IMR-90 (cell line): Measurements from ENCODE around the gene SLC27A1. TPM values are rescaled to one million over a fixed set of nuclear protein-coding genes. Genes with fewer than 3 reads are reported as not detected.
A peak's percentile ranks its signal among the peaks of the same experiment; 100 is the strongest.

ENCODE experiments used
- ATAC-seq: fragments of 200-7000 bp; cut with Tn5 transposase; 2 replicates; pipeline ENCODE4 v1.9.1; 2020; ENCODE audit warnings: low read depth, mild to moderate bottlenecking, moderate library complexity
- BruUV-seq: library from RNA; stranded (reverse); fragments of 400-500 nt; replicated peaks from 2 replicates; lab custom pipeline; 2021; lab: Mats Ljungman, UMichigan
- CTCF ChIA-PET: fragments of 300-600 bp; formaldehyde crosslinking; extraction: SDS; loops from one replicate; lab custom pipeline; 2021; ENCODE audit warnings: antibody characterized with exemption; lab: Yijun Ruan, JAX
- POLR2A ChIA-PET: fragments of 300-600 bp; sonication (Branson Sonifier 250); formaldehyde crosslinking; loops from one replicate; lab custom pipeline; 2022; ENCODE audit warnings: antibody characterized with exemption; ENCODE audit not compliant: unreplicated experiment; lab: Charles Lee
- DNase-seq: peaks from one replicate; pipeline ENCODE4 v3.0.0; 2013
- H2AFZ ChIP-seq: replicated peaks from 2 replicates; pipeline ENCODE3; 2013; ENCODE audit warnings: low read length, mild to moderate bottlenecking; ENCODE audit not compliant: poor library complexity
- H2AK5ac ChIP-seq: 2 replicates; pipeline ENCODE4 v1.6.1; 2013; ENCODE audit warnings: low read depth, low read length, inconsistent platforms
- H2AK9ac ChIP-seq: replicated peaks from 2 replicates; pipeline ENCODE3; 2013; ENCODE audit warnings: mild to moderate bottlenecking, low read depth, low read length, moderate library complexity; ENCODE audit not compliant: poor library complexity
- H2BK120ac ChIP-seq: 2 replicates; pipeline ENCODE4 v1.6.1; 2013; ENCODE audit warnings: low read depth, low read length, inconsistent platforms
- H2BK15ac ChIP-seq: 3 replicates; pipeline ENCODE4 v1.6.1; 2013; ENCODE audit warnings: low read depth, low read length, inconsistent platforms
- H2BK20ac ChIP-seq: 2 replicates; pipeline ENCODE4 v1.6.1; 2013; ENCODE audit warnings: low read depth, mild to moderate bottlenecking, inconsistent platforms, low read length, moderate library complexity
- H2BK5ac ChIP-seq: 2 replicates; pipeline ENCODE4 v1.6.1; 2013; ENCODE audit warnings: mild to moderate bottlenecking, low read depth, low read length, inconsistent platforms; ENCODE audit not compliant: poor library complexity, severe bottlenecking
- H3K14ac ChIP-seq: replicated peaks from 2 replicates; pipeline ENCODE4 v1.6.1; 2013; ENCODE audit warnings: low read depth, low read length, inconsistent platforms
- H3K18ac ChIP-seq: 2 replicates; pipeline ENCODE4 v1.6.1; 2013; ENCODE audit warnings: low read depth, low read length, control low read depth
- H3K23ac ChIP-seq: 2 replicates; pipeline ENCODE4 v1.6.1; 2013; ENCODE audit warnings: low read depth, low read length, inconsistent platforms
- H3K27ac ChIP-seq: 2 replicates; pipeline ENCODE4 v1.5.1; 2013; ENCODE audit warnings: mild to moderate bottlenecking, control low read depth, low read length; ENCODE audit not compliant: insufficient read depth
- H3K27me3 ChIP-seq: 2 replicates; pipeline ENCODE4 v1.6.1; 2013; ENCODE audit warnings: low read length; ENCODE audit not compliant: control insufficient read depth, insufficient read depth
- H3K36me3 ChIP-seq: 2 replicates; pipeline ENCODE4 v1.6.1; 2013; ENCODE audit warnings: low read length, mixed read lengths; ENCODE audit not compliant: control insufficient read depth, insufficient read depth
- H3K4ac ChIP-seq: 2 replicates; pipeline ENCODE4 v1.6.1; 2013; ENCODE audit warnings: low read depth, low read length, inconsistent platforms
- H3K4me1 ChIP-seq: 2 replicates; pipeline ENCODE4 v1.6.1; 2013; ENCODE audit warnings: low read length, mixed read lengths; ENCODE audit not compliant: control insufficient read depth, insufficient read depth
- H3K4me2 ChIP-seq: 2 replicates; pipeline ENCODE4 v1.6.1; 2013; ENCODE audit warnings: low read depth, mild to moderate bottlenecking, control low read depth, low read length, moderate library complexity
- H3K4me3 ChIP-seq: 2 replicates; pipeline ENCODE4 v1.5.1; 2013; ENCODE audit warnings: low read depth, mild to moderate bottlenecking, control low read depth, low read length, moderate library complexity; ENCODE audit not compliant: insufficient read depth
- H3K56ac ChIP-seq: 2 replicates; pipeline ENCODE4 v1.6.1; 2013; ENCODE audit warnings: low read length, inconsistent platforms; ENCODE audit not compliant: insufficient read depth; ENCODE audit errors: extremely low read depth
- H3K79me1 ChIP-seq, 2 experiments: 2 replicates each; pipeline ENCODE4 v1.6.1; 2013; ENCODE audit warnings: low read length in 2 of 2, inconsistent platforms in 1 of 2, low read depth in 1 of 2
- H3K9ac ChIP-seq: 2 replicates; pipeline ENCODE4 v1.6.1; 2013; ENCODE audit warnings: low read depth, low read length, control low read depth
- H3K9me1 ChIP-seq: 2 replicates; pipeline ENCODE4 v1.6.1; 2013; ENCODE audit warnings: low read length, inconsistent platforms; ENCODE audit not compliant: insufficient read depth
- H3K9me3 ChIP-seq: 2 replicates; pipeline ENCODE4 v1.6.1; 2013; ENCODE audit warnings: low read length; ENCODE audit not compliant: control insufficient read depth, insufficient read depth
- H4K20me1 ChIP-seq: 2 replicates; pipeline ENCODE4 v1.6.1; 2013; ENCODE audit warnings: low read length, inconsistent platforms; ENCODE audit not compliant: insufficient read depth
- H4K5ac ChIP-seq: 2 replicates; pipeline ENCODE4 v1.6.1; 2013; ENCODE audit warnings: mild to moderate bottlenecking, low read depth, low read length, control low read depth
- H4K8ac ChIP-seq, 2 experiments: 2 replicates each; pipeline ENCODE4 v1.6.1; 2013; ENCODE audit warnings: low read depth in 2 of 2, low read length in 2 of 2, control low read depth in 1 of 2, inconsistent platforms in 1 of 2
- H4K91ac ChIP-seq: 2 replicates; pipeline ENCODE4 v1.6.1; 2013; ENCODE audit warnings: low read depth, low read length, inconsistent platforms; ENCODE audit not compliant: insufficient read depth
- BHLHE40 ChIP-seq: fragments of 150-350 bp; IDR thresholded peaks from 2 replicates; pipeline ENCODE4 v1.6.1; 2016; ENCODE audit warnings: mild to moderate bottlenecking, low read depth, low read length
- CHD1 ChIP-seq: IDR thresholded peaks from 2 replicates; pipeline ENCODE4 v1.6.1; 2012; ENCODE audit warnings: low read depth, low read length, improper control_type of control experiment
- CTCF ChIP-seq: conservative IDR thresholded peaks from 2 replicates; pipeline ENCODE4 v1.5.1; 2012; ENCODE audit warnings: mild to moderate bottlenecking, low read depth, low read length, improper control_type of control experiment
- ELK1 ChIP-seq: fragments of 150-350 bp; IDR thresholded peaks from 2 replicates; pipeline ENCODE4 v1.6.1; 2016; ENCODE audit warnings: low read depth, mild to moderate bottlenecking, low read length, moderate library complexity, borderline replicate concordance
- FOS ChIP-seq: fragments of 150-350 bp; IDR thresholded peaks from 2 replicates; pipeline ENCODE4 v1.6.1; 2016; ENCODE audit warnings: low read depth, low read length
- MAFK ChIP-seq: IDR thresholded peaks from 2 replicates; pipeline ENCODE4 v1.6.1; 2012; ENCODE audit warnings: low read depth, low read length, improper control_type of control experiment
- MAZ ChIP-seq: IDR thresholded peaks from 2 replicates; pipeline ENCODE4 v1.6.1; 2012; ENCODE audit warnings: low read depth, mild to moderate bottlenecking, low read length, improper control_type of control experiment, moderate library complexity, borderline replicate concordance
- MXI1 ChIP-seq: IDR thresholded peaks from 2 replicates; pipeline ENCODE4 v1.6.1; 2012; ENCODE audit warnings: low read depth, mild to moderate bottlenecking, low read length, moderate library complexity, borderline replicate concordance
- NFE2L2 ChIP-seq: fragments of 150-350 bp; IDR thresholded peaks from 2 replicates; pipeline ENCODE4 v1.6.1; 2016; ENCODE audit warnings: low read depth, mild to moderate bottlenecking, low read length
- POLR2A ChIP-seq: IDR thresholded peaks from 2 replicates; pipeline ENCODE4 v1.6.1; 2012; ENCODE audit warnings: mild to moderate bottlenecking, low read depth, low read length
- RCOR1 ChIP-seq: IDR thresholded peaks from 2 replicates; pipeline ENCODE4 v1.6.1; 2012; ENCODE audit warnings: mild to moderate bottlenecking, low read length, improper control_type of control experiment; ENCODE audit not compliant: insufficient replicate concordance
- RFX5 ChIP-seq: IDR thresholded peaks from 2 replicates; pipeline ENCODE4 v1.8.0; 2012; ENCODE audit warnings: low read depth, mild to moderate bottlenecking, low read length, moderate library complexity
- SMC3 ChIP-seq: fragments of 150-350 bp; IDR thresholded peaks from 2 replicates; pipeline ENCODE4 v1.6.1; 2016; ENCODE audit warnings: low read depth, mild to moderate bottlenecking, antibody characterized with exemption, low read length, moderate library complexity
- USF2 ChIP-seq: fragments of 150-350 bp; IDR thresholded peaks from 2 replicates; pipeline ENCODE4 v1.6.1; 2017; ENCODE audit warnings: mild to moderate bottlenecking, antibody characterized with exemption, low read length, low read depth
- WGBS, 2 experiments: methylation state at CpG; one replicate each; pipeline versions ENCODE4 v1.1.5 to v1.1.7; 2013; ENCODE audit warnings: missing lambda C conversion rate in 2 of 2; ENCODE audit not compliant: insufficient read length in 1 of 2; ENCODE audit errors: extremely low coverage in 2 of 2; 5-methylcytosine and 5-hydroxymethylcytosine counted together
- dilution Hi-C: fragments of 300-500 bp; cut with HindIII; formaldehyde crosslinking; loops from one replicate; pipeline ENCODE4 v1.14.3; 2018; ENCODE audit warnings: low sequenced_read_pairs; ENCODE audit not compliant: unreplicated experiment
- in situ Hi-C: fragments of 300-500 bp; cut with MboI; formaldehyde crosslinking; loops from 3 replicates; pipeline ENCODE4 v1.14.3; 2019; ENCODE audit warnings: low sequenced_read_pairs, inconsistent platforms, mixed read lengths
- intact Hi-C: fragments of 100-400 bp; cut with micrococcal nuclease; formaldehyde crosslinking; loops from 2 replicates; pipeline ENCODE4 v1.10.0; 2022
- polyA plus RNA-seq, 3 experiments: library from polyadenylated mRNA; depleted of rRNA; stranded (reverse); fragments of >200 nt; gene quantifications; 2 replicates each; pipeline ENCODE4 v1.2.3, GENCODE V29; 2012; ENCODE audit warnings: low replicate concordance in 1 of 3
- total RNA-seq: library from RNA; depleted of rRNA; stranded (reverse); fragments of >200 nt; gene quantifications from 2 replicates; pipeline ENCODE4 v1.2.3, GENCODE V29; 2012

SLC27A1 gene
- total and polyA plus RNA-seq, 2 of the 4 experiments (the other 2 are of a cell fraction), result 4.8 to 12.9 TPM

GRCh38 chr19:17522988-17523872, 52.9 kb downstream of the SLC27A1 start:
- no peak overlapping the region for H3K4me2 ChIP-seq
- in situ Hi-C loops, result no loop called here
- H2BK20ac ChIP-seq, result no peak overlapping the region
- peaks cover 9% of the 10 kb centered on the region for H3K9me3 ChIP-seq
- H3K4me3 ChIP-seq, result no peak overlapping the region
- peak overlapping the region; percentile 53 for H2AFZ ChIP-seq
- POLR2A ChIA-PET, result interaction anchor here (0.5 to 0.6 kb wide), 2 partner anchors 379 to 770 kb away, joined by 3 to 17 read pairs; no protein-coding TSS in a partner anchor
- no peak overlapping the region for H2BK5ac ChIP-seq
- no peak overlapping the region; a peak in 2 of 4 replicates for H4K8ac ChIP-seq
- no peak overlapping the region for H3K14ac ChIP-seq
- peaks cover 15% of the 10 kb centered on the region; the same call in 1 of the 2 replicates for H3K36me3 ChIP-seq
- H2BK120ac ChIP-seq, result no peak overlapping the region
- no peak overlapping the region for H3K4ac ChIP-seq
- TF ChIP-seq RFX5, result no peak
- TF ChIP-seq MXI1, result no peak
- no peak for TF ChIP-seq RCOR1
- TF ChIP-seq USF2, result no peak
- no peak for TF ChIP-seq ELK1
- TF ChIP-seq BHLHE40, result no peak
- no peak for TF ChIP-seq NFE2L2
- TF ChIP-seq MAFK, result no peak
- TF ChIP-seq SMC3, result no peak
- no peak for TF ChIP-seq CHD1
- no peak for TF ChIP-seq FOS
- no peak for TF ChIP-seq MAZ
- no peak for TF ChIP-seq POLR2A
- TF ChIP-seq CTCF, result no peak
- no peaks in the 10 kb centered on the region for H3K4me1 ChIP-seq
- H2AK9ac ChIP-seq, result no peak overlapping the region
- CTCF ChIA-PET, result no interaction called here
- 67% methylated on average over 12 of the region's 24 CpGs; no CpG with 5 or more reads in 1 of the 2 experiments for WGBS, 2 experiments
- no peak overlapping the region; the same call in 1 of the 2 replicates for H4K91ac ChIP-seq
- BruUV-seq, result no TSS peak
- dilution Hi-C loops, result no loop called here
- no peak overlapping the region for H3K23ac ChIP-seq
- no peak overlapping the region for H2AK5ac ChIP-seq
- H4K5ac ChIP-seq, result no peak overlapping the region
- H3K79me1 ChIP-seq, result no peaks in the 10 kb centered on the region
- H3K27ac ChIP-seq, result no peak overlapping the region
- no peak overlapping the region for H3K56ac ChIP-seq
- no peak overlapping the region for H2BK15ac ChIP-seq
- no peaks in the 10 kb centered on the region for H4K20me1 ChIP-seq
- intact Hi-C loops, result no loop called here
- no peak overlapping the region for H3K18ac ChIP-seq
- H3K9ac ChIP-seq, result no peak overlapping the region
- no peaks in the 10 kb centered on the region for H3K27me3 ChIP-seq
- DNase-seq, result no peak
- H3K9me1 ChIP-seq, result no peaks in the 10 kb centered on the region
- ATAC-seq, result no peak; the same call in 1 of the 2 replicates
